ENCODE data around the gene TREM1.
"Not testable (repeated sequence)": the region's sequence is repeated elsewhere in the genome, so short reads cannot be mapped to it uniquely, and the experiment has no call there.

Gene TREM1

DNA sequence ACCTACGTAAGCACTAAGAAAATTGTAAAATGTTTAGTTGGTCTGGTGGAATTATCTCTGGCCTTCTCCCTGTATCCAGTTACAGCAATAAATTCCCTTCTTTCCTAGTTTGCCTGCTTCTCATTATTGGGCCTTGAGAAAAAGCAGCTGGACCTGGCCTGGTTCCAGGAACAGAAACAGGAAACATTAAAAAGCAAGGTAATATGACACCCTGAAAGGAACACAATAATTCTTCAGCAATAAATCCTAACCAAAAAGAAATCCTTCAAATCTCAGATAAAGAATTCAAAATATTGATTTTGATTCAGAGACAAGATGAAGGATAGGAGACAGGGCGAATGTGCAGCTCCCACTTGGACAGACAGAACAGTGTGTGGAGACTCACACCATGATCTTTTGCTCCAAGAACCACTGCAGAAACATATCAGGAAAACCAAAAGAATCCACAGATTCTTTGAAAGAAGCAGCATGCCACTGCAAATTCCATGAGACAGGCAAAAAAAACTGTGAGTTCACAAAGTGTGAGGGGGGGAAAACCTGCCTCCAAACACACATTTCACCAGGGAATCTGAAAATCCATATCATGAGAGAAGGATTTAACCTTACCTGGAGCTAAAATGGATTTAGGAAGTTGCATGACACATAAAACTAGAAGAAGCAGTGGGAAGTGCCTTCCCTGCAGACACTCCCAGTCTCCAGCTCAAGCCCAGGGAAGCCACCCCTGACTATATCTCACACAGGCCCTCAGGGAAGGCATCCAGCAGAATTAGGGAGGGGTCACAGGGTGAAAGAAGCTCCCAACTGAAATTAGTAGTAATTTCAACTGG lies 28.9 kb downstream of the TREM1 start:
- DNase-seq (ENCODE audit: low spot score) = no peak

DNA sequence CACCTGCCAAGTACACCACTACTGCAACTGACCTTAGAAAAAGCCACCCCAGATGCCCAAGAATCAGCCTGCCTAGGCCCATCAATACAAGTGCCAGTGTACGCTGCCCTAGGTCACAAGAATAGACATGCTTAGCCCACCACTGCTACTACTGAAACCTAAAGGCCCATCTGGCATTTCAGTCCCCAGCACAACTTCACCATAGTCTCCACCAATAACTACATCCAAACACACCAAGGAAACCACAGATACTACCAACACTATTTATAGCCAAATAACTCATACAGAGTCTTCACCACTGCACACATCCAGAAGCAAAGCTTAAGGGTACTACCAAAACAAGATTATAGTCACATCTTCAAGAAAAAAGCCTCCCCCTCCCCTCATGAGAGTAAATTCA lies 30.1 kb downstream of the TREM1 start:
- no peak for DNase-seq (ENCODE audit: low spot score)

DNA sequence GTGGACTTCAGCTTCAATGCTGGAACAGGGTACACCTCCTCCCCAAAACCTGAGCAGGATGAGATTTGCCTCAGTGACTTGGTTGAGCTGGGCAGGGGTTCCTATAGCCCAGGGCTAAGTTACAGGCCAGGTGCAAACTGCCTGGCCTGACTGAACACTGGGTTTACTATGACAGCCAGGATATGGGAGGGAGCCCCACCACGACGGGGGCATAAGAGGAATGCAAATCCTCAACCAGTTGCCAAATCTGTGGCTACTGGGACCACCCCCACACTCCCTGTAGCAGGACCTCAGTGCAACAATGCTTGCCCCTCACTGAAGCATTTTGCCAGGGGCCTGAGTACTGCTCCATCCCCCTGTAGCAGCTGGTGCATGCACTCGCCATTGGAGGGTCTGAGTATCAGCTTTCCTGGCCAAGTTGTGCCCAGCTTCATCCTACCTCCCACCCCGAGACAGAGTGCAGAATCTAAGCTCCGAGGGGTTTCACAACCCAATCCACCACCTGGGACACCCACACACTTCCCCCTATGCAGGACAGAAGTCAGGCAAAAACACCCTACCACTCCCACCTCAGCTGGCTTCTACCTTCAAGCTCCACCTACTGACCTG lies 30.7 kb downstream of the TREM1 start:
- no peak for DNase-seq (ENCODE audit: low spot score)

DNA sequence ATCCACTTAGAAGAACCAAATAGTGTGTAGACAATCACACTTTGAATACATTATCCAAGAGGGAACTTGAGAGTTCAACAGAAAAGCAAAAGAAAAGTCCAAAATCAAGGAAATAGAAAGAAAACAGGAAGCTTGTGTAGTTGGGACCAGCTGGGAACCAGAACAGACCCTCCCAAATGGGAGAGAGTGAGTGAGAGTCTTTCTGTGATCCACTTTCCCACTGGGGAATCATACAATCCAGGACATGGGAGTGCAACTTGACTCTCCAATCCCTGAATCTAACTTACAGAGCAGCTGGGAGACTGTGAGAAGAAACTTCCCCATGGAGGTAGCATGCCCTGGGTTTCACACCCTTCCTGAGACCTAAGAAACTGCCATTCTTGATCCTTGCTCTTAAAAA lies 31.4 kb downstream of the TREM1 start:
- DNase-seq (ENCODE audit: low spot score) = no peak

DNA sequence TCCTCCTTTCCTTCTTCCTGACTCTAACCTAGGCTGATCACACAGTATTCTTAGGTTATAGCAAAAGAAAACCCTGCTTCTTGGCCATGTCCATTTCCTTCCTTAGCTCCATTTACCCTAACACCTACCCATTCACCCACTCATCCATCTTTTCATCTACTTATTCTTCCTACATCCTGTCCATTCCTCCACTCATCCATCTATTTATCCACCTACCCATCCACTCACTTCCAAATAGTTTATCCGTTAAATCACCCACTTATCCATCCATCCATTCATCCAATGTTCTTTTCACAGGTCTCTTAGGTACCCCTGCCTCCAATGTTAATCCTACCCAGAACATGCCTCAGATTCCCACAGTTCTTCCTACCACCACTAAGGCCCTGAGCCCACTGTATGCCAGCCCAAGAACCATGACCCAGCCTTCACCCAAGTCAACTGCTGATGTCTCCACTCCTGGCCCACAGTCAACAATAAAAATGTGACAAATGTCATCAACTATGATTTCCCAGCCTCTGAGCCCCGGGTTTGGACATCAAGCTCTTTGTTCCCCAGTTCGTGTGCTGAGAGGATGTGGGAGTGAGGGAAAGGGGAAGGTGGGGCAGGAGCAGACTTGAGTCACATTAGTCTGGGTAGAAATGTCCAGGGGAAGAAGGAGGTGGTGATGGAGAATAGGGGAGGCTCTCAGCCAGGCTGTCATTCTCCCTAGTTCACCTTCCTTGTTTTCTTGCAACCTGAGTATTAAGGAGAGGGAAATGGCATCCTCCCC lies 33.9 kb downstream of the TREM1 start:
- no peak for DNase-seq (ENCODE audit: low spot score)

DNA sequence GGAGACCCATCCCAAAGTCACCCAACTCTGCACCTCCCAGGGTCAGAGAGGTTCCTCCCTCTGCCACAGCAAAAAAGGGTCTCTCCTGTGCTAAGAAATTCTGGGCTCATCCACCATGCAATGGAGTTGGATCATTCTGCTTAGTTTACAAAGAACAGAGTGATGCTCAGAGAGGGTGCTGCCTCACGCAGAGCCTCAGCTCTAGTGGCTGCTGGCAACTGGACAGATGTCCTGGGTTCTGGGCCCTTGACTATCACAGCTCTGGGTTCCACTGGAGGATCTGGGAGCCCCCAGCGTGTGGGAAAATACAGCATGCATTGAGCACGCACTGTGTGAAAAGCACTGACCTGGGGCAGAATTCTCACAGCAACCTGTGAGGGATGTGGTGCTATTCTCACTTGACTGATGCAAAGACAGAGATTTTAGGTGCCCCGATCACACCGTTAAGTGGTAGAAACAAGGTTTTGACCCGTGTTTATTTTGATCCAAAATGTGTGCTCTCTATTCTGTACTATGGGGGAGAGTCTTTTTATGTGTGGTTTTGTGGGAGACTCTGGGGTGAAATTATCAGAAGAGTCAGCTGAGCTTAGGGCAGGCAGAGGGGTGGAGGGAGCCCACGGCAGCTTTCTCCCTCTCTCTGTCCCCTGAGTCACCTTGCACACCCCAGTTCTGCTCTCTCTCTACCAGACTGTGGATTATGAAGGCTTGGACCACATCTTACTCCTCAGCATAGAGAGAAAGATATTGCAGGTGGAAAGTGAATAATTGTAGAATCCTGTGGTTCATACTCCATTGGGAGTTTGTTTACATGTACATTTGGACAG lies 38.4 kb downstream of the TREM1 start:
- no peak for DNase-seq (ENCODE audit: low spot score)

DNA sequence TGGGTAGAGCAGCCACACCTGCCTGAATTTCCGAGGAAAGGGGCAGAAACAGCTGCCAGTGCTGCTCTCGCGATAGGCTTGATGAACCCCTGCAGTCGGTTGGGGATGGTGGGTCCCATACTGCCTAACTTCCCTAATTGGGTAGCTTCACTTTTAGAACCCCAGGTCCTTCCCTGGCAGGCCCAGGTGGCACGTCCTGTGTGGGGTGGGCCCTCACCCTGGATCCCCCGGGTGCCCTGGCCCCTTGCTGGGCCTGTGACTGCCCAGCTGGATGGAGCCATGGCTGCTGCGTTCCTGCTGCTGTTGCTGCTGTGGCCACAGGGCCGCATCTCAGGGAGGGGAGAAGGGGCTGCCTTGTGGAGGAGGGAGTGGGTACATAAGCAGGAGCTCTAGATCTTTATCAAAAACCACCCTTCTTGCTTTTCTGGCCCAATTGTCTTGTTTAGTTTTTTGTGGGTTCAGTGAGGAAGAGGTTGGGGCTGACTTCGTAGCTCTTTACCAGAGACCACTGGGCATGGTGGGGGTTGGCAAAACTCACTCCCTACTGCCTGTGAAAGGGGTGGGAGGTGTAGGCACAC lies 39.1 kb downstream of the TREM1 start:
- no peak for DNase-seq (ENCODE audit: low spot score)

DNA sequence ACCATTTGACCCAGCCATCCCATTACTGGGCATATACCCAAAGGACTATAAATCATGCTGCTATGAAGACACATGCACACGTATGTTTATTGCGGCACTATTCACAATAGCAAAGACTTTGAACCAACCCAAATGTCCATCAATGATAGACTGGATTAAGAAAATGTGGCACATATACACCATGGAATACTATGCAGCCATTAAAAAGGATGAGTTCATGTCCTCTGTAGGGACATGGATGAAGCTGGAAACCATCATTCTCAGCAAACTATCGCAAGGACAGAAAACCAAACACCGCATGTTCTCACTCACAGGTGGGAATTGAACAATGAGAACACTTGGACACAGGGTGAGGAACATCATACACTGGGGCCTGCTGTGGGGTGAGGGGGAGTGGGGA lies 40.0 kb downstream of the TREM1 start:
- not testable (repeated sequence) for DNase-seq (ENCODE audit: low spot score)

DNA sequence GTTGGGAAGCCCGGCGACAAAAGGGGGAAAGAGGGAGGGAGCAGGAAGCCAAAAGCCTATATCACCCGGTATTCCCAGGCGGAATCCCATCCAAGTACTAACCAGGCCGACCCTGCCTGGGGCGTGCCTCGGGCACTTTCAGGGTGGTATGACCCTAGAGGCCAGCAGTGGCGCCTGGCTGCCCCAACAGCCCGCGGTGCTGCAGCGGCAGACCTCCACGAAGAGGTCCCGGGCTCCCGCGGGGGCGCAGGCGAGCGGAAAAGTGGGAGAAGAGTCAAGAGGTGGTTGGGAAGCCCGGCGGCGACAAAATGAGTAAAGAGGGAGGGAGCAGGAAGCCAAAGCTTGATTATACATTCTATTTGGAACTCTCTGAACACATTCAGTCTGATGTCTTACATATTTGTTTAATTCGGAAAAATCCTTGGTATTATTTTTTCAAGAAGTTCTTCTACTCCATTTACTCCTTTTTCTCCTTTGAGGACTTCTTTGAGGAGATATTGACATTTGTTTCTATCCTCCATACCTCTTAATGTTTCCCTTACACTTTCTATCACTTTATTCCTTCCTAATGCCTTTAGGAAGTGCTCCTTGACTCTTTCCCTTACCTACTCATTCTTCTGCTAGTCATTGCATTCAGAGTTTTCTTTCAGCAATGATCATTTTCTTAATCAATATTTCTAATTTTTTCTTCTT lies 46.9 kb downstream of the TREM1 start:
- DNase-seq (ENCODE audit: low spot score) = no peak

DNA sequence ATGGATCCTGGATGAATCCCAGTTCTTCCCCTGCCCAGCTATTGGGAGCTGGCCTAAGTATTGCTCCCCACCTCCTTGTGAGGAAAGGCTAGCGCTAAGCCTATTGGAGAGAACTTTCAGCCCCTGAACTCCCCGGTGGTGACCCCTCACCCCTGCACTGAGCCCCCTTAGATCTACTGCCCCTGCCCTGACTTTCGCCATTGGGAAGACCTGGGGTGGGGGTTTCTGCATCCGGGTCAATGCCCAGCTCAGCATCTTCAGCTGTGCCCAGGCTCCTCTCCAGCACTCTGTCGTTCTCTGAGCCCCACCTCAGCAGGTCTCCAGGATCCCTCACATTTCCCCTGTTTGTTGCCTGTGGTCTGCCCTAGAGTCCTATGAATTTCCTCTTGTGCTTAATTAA lies 49.4 kb downstream of the TREM1 start:
- DNase-seq (ENCODE audit: low spot score) = no peak

DNA sequence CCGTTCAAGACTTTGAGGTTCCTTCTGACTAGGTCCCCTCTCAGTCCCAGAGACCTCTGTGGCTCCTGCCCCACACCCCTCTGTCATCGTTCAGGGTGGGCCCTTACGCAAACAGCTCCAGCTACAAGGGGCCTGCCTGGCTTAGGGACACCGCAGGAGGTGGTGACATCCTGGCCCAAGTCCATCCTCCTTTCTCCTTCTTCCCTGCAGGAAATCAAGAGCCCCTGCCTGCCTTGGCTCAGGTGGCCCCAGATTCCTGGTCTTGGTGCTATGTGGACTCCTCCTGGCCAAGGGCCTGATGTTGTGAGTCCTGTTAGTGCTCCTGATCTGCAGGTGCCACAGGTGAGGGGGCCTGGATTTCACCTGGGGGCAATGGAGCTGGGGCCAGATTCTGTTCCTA lies 50.2 kb downstream of the TREM1 start:
- no peak for DNase-seq (ENCODE audit: low spot score)

DNA sequence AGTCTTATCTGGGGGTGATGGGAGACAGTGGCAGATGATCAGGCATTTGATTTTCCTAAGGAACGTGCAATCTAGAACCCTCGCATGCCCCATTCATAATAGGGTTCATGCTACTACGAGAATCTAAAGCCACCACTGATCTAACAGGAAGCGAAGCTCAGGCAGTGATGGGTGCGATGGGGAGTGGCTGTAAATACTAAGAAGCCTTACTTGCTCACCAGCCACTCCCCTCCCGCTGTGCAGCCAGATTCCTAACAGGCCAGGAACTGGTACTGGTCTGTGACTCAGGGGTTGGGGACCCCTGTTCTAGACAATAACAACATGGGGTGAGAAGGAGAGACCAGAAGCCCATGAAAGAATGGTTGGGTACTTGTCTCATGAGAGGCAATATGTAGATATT lies 53.8 kb downstream of the TREM1 start:
- no peak for DNase-seq (ENCODE audit: low spot score)

DNA sequence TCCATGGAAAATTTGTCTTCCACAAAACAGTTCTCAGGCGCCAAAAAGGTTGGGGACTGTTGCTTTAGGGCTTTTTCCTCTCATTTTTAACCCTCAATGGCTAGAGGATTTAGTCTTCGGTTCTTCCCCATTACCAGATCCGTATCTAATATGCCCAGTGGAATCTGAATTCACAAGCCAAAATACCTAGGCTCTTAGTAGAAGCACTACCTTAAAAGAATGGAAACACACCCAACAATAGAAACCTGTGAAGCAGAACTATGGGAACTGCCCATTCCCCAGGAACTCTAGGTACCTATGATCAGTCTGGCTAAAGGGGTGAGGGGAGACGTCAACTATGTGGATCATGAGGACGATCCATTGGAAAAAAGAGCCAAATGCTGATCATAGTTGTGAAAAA lies 55.2 kb downstream of the TREM1 start:
- DNase-seq (ENCODE audit: low spot score) = no peak

DNA sequence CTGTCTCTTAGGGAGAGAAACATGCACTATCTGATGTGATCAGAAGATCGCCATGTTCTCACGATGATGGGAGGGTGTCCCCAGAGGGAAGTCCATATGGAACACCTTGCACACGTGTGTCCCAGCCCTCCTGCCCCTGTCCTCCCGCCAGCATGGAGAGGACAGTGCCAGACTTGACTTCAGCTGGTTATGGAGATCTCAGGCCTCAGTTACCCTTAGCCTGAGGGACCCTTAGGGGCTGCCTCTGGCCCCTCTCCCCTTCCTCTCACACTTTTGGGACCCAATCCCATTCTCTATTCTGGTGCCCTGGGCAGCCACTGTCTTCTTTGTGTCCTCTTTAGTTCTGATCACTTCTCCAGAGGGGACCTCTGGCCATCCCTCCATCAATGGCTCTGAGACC lies 56.8 kb downstream of the TREM1 start:
- DNase-seq (ENCODE audit: low spot score) = no peak

DNA sequence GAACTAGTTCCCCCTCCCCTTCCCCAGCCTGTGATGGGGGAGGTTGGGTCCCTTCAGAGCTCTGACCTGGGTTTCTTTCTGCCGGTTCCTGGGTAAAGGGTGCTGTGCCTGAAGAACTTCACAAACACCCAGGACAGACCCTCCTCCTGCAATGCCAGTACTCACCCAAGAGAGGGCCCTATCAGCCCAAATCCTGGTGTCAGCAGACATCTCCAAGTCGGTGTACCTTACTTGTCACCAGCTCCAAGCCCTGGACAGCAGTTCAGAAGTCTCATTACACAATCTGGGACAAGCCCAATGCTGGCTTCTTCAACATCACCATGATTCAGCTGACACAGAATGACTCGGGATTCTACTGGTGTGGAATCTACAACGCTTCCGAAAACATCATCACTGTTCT lies 57.9 kb downstream of the TREM1 start:
- DNase-seq (ENCODE audit: low spot score) = no peak

DNA sequence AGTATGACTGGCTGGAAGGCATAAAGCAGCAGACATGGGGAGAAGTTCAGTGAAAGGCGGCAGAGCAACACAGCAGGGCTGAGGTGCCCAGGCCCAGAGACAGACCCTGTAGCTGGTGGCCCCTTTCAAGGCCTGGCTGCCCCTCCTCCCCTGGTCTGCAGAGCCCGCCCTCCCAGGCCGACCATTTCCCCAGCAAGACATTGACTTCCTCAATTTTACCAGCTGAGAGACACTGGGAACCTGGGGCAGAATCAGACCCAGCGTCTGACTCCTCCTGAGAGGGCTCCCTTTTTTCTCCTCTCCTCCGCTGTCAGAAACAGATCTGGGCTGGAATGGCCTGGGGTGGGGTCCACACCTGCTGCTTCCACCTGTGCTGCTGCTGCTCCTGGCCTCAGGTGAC lies 58.4 kb downstream of the TREM1 start, which contains the start of gene TREML4:
TREML4 (plus strand) TSS at position 254 of the 400 bp plus-strand sequence; CDS start at position 333, 79 bp downstream.
- DNase-seq (ENCODE audit: low spot score) = no peak

DNA sequence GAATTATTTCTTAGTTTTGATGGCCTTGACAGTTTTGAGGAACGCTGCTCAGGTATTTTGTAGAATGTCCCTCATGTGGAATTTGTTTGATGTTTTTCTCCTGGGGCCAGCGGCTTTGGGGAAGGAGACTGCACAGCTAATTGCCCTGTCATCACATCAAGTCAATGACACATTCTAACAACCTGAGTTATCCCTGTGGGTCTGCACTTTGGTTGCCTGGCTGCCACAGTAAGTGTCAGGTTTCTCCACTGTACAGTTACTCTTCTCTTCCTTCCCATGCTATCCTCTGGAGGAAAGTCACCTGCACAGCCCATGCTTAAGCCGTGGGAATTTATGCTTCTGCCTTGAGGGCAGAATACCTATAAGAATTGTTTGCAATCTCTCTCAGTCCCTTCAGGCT lies 59.7 kb downstream of the TREM1 start:
- no peak for DNase-seq (ENCODE audit: low spot score)

DNA sequence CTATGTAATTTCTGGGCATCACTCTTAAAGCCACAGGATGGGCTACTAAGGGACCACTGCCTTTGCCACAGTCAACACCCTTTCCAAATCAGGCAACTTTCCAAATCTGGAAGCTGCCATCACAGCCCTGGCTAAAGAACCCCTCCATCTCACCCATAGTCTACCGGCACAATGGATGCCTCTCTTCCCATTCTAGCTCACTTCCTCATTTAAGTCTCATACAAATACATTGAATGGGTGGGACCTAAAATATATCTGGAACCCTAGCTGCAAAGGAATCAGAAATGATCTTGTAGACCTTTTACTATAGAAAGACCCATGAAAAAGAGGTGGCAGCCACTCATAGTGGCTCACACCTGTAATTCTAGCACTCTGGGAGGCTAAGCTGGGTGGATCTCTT lies 61.7 kb downstream of the TREM1 start:
- DNase-seq (ENCODE audit: low spot score) = no peak

All from cerebellar cortex (tissue), 1 donor.